ENCODE measurements around the gene RNF11.

DNA sequence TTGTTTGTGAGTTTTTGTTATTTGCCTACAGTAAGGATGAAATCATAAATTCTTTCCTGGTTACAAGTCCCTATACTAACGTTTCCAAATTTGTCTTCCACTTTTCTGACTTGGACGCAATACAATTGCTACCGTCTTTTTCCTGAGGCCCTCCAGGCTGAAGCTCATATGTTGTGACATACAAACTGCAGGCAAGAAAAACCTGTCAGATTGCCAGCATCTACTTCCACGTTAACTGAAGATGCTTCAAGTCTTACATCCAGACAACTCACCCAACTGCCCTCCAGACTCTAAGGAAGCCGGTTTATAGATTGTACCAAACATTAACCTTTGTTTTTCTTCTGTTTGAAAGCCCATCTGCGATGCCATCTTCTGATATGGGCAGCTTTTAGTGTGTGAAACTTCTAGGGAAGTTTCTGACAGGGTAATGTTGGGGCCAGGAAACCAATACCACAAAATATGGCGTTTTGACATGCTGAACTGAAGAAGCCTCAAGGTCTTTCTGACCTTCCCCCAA is 21.4 kb upstream of the RNF11 start:
- TF ChIP-seq, protein P1, sequence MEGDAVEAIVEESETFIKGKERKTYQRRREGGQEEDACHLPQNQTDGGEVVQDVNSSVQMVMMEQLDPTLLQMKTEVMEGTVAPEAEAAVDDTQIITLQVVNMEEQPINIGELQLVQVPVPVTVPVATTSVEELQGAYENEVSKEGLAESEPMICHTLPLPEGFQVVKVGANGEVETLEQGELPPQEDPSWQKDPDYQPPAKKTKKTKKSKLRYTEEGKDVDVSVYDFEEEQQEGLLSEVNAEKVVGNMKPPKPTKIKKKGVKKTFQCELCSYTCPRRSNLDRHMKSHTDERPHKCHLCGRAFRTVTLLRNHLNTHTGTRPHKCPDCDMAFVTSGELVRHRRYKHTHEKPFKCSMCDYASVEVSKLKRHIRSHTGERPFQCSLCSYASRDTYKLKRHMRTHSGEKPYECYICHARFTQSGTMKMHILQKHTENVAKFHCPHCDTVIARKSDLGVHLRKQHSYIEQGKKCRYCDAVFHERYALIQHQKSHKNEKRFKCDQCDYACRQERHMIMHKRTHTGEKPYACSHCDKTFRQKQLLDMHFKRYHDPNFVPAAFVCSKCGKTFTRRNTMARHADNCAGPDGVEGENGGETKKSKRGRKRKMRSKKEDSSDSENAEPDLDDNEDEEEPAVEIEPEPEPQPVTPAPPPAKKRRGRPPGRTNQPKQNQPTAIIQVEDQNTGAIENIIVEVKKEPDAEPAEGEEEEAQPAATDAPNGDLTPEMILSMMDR (IDR thresholded peaks at IDR 0.05; ENCODE audit: insufficient read depth, low read length) = no peak
- no peak for TF ChIP-seq POLR2AphosphoS5 (IDR thresholded peaks at IDR 0.05; ENCODE audit: low read depth)
- TF ChIP-seq REST (IDR thresholded peaks at IDR 0.05; ENCODE audit: insufficient replicate concordance, low read depth) = peak; percentile 28

Data from HL-60 (cell line).